WERI-Rb-1 (cell line): ENCODE measurements around the gene PAH.

ENCODE experiments used
- DNase-seq: peaks from one replicate; pipeline ENCODE4 v3.0.0-alpha.2; 2020
- H3K27ac ChIP-seq: fragments of 250-450 bp; sonication (Bioruptor Pico); 2 replicates; pipeline ENCODE4 v1.5.1; 2020; ENCODE audit warnings: mild to moderate bottlenecking, moderate library complexity
- H3K27me3 ChIP-seq: fragments of 250-450 bp; sonication (Bioruptor Pico); 2 replicates; pipeline ENCODE4 v1.5.1; 2021; ENCODE audit warnings: mild to moderate bottlenecking, low read depth, moderate library complexity; ENCODE audit not compliant: insufficient read depth, severe bottlenecking
- H3K36me3 ChIP-seq: fragments of 250-450 bp; sonication (Bioruptor Pico); 2 replicates; pipeline ENCODE4 v1.5.1; 2020; ENCODE audit warnings: mild to moderate bottlenecking, moderate library complexity
- H3K4me3 ChIP-seq: 2 replicates; pipeline ENCODE4 v1.5.1; 2011; ENCODE audit warnings: low read depth, mild to moderate bottlenecking, control low read depth, low read length
- H3K9me3 ChIP-seq: fragments of 250-450 bp; sonication (Bioruptor Pico); 2 replicates; pipeline ENCODE4 v1.5.1; 2021; ENCODE audit warnings: mild to moderate bottlenecking, moderate library complexity; ENCODE audit not compliant: severe bottlenecking
- TF ChIP-seq, protein P1 (sequence below): IDR thresholded peaks from 2 replicates; pipeline ENCODE4 v1.5.1; 2011; ENCODE audit warnings: low read depth, mild to moderate bottlenecking, control low read depth, inconsistent platforms, low read length

PAH gene

DNA sequence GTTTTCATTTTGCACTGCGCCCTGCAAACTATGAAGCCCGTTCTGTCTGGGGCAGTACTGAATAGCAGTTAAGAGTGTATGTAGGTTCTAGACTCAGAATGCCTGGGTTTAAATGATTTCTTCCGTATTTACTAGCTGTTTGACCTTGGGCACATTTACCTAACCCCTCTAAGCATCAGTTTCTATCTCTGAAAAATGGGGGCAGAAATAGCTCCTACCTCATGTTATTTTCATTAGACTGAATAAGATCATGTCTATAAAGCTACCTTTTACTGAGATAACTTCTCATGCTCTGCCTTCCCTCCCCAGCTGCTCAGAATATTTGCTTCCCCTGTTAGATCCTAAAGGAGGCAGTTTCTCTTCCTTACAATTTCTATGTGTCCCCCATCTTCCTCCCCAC, 5.7 kb downstream of the PAH start:
- DNase-seq = no peak
- Histone ChIP-seq H3K36me3 (no peaks in the 10 kb centered on the region), H3K4me3 (no peak overlapping the region), H3K27ac (no peak overlapping the region), H3K27me3 (no peaks in the 10 kb centered on the region), H3K9me3 (no peaks in the 10 kb centered on the region)
- TF ChIP-seq, protein P1, sequence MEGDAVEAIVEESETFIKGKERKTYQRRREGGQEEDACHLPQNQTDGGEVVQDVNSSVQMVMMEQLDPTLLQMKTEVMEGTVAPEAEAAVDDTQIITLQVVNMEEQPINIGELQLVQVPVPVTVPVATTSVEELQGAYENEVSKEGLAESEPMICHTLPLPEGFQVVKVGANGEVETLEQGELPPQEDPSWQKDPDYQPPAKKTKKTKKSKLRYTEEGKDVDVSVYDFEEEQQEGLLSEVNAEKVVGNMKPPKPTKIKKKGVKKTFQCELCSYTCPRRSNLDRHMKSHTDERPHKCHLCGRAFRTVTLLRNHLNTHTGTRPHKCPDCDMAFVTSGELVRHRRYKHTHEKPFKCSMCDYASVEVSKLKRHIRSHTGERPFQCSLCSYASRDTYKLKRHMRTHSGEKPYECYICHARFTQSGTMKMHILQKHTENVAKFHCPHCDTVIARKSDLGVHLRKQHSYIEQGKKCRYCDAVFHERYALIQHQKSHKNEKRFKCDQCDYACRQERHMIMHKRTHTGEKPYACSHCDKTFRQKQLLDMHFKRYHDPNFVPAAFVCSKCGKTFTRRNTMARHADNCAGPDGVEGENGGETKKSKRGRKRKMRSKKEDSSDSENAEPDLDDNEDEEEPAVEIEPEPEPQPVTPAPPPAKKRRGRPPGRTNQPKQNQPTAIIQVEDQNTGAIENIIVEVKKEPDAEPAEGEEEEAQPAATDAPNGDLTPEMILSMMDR = no peak

DNA sequence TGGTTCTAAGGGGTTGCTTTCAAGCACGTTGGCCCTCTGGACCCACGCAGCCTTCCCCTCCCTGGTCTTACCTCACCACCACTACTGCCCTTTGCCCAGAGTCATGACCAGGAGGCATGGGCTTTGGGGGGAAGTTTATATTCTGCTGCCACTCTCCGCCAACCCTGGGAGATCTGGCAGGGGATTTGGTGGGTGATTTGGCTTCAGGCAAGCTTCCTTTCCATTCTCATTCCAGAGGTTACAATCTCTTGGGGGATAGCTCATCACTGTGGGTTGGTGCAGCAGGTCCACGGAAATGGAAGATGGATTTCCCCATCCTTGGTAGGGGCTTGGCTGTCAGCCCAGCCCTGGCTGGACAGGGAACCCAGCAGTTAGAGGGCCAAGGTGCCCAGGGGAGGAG, 6.3 kb downstream of the PAH start:
- Histone ChIP-seq H3K27me3 (no peaks in the 10 kb centered on the region), H3K36me3 (no peaks in the 10 kb centered on the region), H3K27ac (no peak overlapping the region), H3K4me3 (no peak overlapping the region), H3K9me3 (no peaks in the 10 kb centered on the region)
- TF ChIP-seq, protein P1 = no peak
- DNase-seq = no peak

DNA sequence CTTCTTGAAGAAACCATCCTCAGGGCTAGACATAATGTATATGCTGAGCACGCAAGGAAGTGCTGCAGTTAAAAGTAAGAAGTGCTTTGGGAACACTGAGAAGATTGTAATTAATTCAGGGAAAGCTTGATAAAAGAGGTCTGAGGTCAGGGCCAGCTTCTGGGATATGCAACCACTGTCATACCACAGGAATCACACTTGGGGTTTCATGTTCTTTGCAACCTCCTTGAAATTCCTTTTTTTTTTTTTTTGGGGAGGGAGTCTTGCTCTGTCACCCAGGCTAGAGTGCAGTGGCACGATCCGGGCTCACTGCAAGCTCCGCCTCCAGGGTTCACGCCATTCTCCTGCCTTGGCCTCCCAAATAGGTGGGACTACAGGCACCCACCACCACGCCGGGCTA, 6.9 kb downstream of the PAH start:
- TF ChIP-seq, protein P1 = no peak
- H3K4me3 ChIP-seq = no peak overlapping the region
- no peaks in the 10 kb centered on the region for H3K27me3 ChIP-seq
- H3K9me3 ChIP-seq = no peaks in the 10 kb centered on the region
- DNase-seq = no peak
- H3K36me3 ChIP-seq = no peaks in the 10 kb centered on the region
- no peak overlapping the region for H3K27ac ChIP-seq

DNA sequence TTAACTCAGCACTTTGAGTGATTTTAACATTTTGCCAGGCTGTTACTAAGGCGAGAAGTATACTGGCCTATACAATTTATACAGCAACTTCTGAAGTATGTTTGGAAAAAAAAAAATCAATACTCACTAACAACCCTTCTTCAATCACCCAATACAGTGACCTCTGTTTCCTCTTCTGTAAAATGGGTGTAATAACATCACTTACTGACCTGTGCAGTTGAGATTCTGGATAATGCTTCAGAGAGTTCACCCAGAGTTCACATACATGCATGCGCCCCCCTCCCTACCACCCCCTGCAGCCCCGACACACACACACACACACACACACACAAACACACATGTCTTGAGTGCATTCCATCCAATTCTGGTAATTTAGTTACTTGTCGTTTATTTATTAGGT, 9.1 kb downstream of the PAH start:
- Histone ChIP-seq H3K9me3 (no peaks in the 10 kb centered on the region), H3K27me3 (no peaks in the 10 kb centered on the region), H3K36me3 (no peaks in the 10 kb centered on the region), H3K27ac (no peak overlapping the region), H3K4me3 (no peak overlapping the region)
- TF ChIP-seq, protein P1 = no peak
- no peak for DNase-seq

DNA sequence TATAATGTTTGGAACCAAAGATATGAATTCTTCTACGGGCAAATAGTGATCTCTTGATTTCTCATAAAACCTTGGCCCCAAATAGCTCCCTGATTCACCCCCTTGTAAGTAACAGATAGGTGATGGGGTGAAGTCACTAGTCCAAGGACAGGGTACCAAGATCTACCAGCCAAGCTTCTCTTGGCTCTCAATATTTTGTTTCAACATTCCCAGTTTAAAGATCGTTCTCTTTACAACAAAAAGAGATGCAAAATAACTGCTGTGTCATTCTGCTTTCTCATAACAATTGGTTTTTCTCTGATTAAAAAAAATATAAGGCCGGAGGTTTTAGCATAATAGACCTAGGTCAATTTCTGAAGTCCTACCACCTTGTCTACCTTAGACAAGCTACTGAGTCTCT, 11.8 kb downstream of the PAH start:
- H3K27ac ChIP-seq = no peak overlapping the region
- H3K27me3 ChIP-seq = no peaks in the 10 kb centered on the region
- H3K9me3 ChIP-seq = no peaks in the 10 kb centered on the region
- TF ChIP-seq, protein P1 = no peak
- no peak for DNase-seq
- H3K36me3 ChIP-seq = no peaks in the 10 kb centered on the region
- no peak overlapping the region for H3K4me3 ChIP-seq

DNA sequence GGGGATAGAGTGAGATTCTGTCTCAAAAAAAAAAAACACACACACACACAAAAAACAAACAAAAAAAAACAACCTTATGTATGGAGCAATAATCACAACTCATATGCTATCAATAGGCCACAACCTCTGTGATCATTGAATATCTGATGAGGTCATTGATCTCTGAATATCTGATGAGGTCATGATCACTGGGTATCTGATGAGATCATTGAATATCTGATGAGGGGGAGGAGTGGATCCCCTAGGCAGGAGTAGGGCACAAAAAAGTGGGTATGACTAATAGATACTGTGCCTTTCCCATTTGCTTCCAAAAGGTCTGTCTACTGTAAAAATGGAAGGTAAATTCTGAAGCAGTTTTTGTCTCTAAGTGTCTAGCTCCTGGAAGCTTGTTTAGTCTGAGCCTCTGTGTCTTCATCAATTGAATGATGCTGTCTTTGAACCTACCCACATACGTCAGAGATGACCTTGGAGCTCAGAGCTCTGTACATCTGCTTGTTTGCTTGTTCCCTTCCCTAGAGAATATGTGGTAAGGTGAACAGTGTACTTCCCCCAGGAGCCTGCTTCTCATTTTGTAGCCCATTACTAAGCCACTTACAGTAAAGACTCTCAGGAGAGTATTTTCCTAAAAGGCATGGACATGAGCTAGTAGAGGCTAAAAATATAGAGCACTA, 13.6 kb downstream of the PAH start:
- no peak overlapping the region for H3K27ac ChIP-seq
- no peak overlapping the region for H3K4me3 ChIP-seq
- no peaks in the 10 kb centered on the region for H3K9me3 ChIP-seq
- H3K36me3 ChIP-seq = no peaks in the 10 kb centered on the region
- H3K27me3 ChIP-seq = no peaks in the 10 kb centered on the region
- DNase-seq = no peak
- TF ChIP-seq, protein P1 = no peak
